GM23338 (cell line): ENCODE data around the gene SKOR1. TPM values are rescaled to one million over a fixed set of nuclear protein-coding genes. Genes with fewer than 3 reads are reported as not detected.
A peak's percentile ranks its signal among the peaks of the same experiment; 100 is the strongest.

ENCODE experiments used
- ATAC-seq: fragments of 200-7000 bp; cut with Tn5 transposase; 3 replicates; pipeline ENCODE4 v1.9.1; 2020
- DNase-seq: peaks from one replicate; pipeline ENCODE4 v3.0.0-alpha.2; 2015; ENCODE audit warnings: low spot score
- H2AFZ ChIP-seq: fragments of 200-600 bp; sonication (generic); 2 replicates; pipeline ENCODE4 v1.8.0; 2016; ENCODE audit warnings: antibody characterized with exemption, mild to moderate bottlenecking, moderate library complexity
- H3F3A ChIP-seq: fragments of 200-600 bp; sonication (generic); replicated peaks from 2 replicates; pipeline ENCODE4 v1.8.0; 2017; ENCODE audit warnings: antibody characterized with exemption, mixed run types, low read depth
- H3K27ac ChIP-seq: fragments of 200-600 bp; sonication (generic); 2 replicates; pipeline ENCODE4 v1.6.1; 2016; ENCODE audit warnings: low read depth
- H3K27me3 ChIP-seq: fragments of 200-600 bp; sonication (generic); 2 replicates; pipeline ENCODE4 v1.8.0; 2016; ENCODE audit warnings: mild to moderate bottlenecking, mixed run types, moderate library complexity; ENCODE audit not compliant: insufficient read depth
- H3K36me3 ChIP-seq: fragments of 200-600 bp; sonication (generic); 2 replicates; pipeline ENCODE4 v1.8.0; 2016; ENCODE audit warnings: mild to moderate bottlenecking; ENCODE audit not compliant: insufficient read depth
- H3K4me1 ChIP-seq: fragments of 200-600 bp; sonication (generic); 2 replicates; pipeline ENCODE4 v1.8.0; 2016; ENCODE audit warnings: mild to moderate bottlenecking, moderate library complexity; ENCODE audit not compliant: insufficient read depth
- H3K4me2 ChIP-seq: fragments of 200-600 bp; sonication (generic); 2 replicates; pipeline ENCODE4 v1.7.1; 2017; ENCODE audit warnings: mixed run types
- H3K4me3 ChIP-seq: fragments of 200-600 bp; sonication (generic); 2 replicates; pipeline ENCODE4 v1.6.1; 2016; ENCODE audit warnings: mixed run types
- H3K79me2 ChIP-seq: fragments of 200-600 bp; sonication (generic); replicated peaks from 2 replicates; pipeline ENCODE4 v1.8.0; 2017; ENCODE audit warnings: mild to moderate bottlenecking; ENCODE audit not compliant: insufficient read depth
- H3K9me2 ChIP-seq: fragments of 200-600 bp; sonication (generic); 2 replicates; pipeline ENCODE4 v1.8.0; 2017; ENCODE audit not compliant: insufficient read depth
- H4K20me1 ChIP-seq: fragments of 200-600 bp; sonication (generic); replicated peaks from 2 replicates; pipeline ENCODE4 v1.8.0; 2017; ENCODE audit warnings: mild to moderate bottlenecking; ENCODE audit not compliant: insufficient read depth
- H3K27ac Mint-ChIP-seq: 2 replicates; pipeline ENCODE4 v1.8.0; 2020; ENCODE audit warnings: inconsistent platforms, mild to moderate bottlenecking, moderate library complexity, mixed read lengths
- H3K27me3 Mint-ChIP-seq: 3 replicates; pipeline ENCODE4 v1.8.0; 2022; ENCODE audit warnings: low read depth, mild to moderate bottlenecking, moderate library complexity, mixed read lengths, inconsistent platforms; ENCODE audit not compliant: insufficient read depth, poor library complexity
- H3K36me3 Mint-ChIP-seq: 3 replicates; pipeline ENCODE4 v1.8.0; 2021; ENCODE audit warnings: low read depth, mild to moderate bottlenecking, inconsistent platforms, moderate library complexity, mixed read lengths
- H3K4me1 Mint-ChIP-seq: 3 replicates; pipeline ENCODE4 v1.8.0; 2020; ENCODE audit warnings: mild to moderate bottlenecking, inconsistent platforms, mixed read lengths
- H3K4me3 Mint-ChIP-seq: 3 replicates; pipeline ENCODE4 v1.8.0; 2021; ENCODE audit warnings: moderate library complexity, mild to moderate bottlenecking, inconsistent platforms, mixed read lengths
- H3K9me3 Mint-ChIP-seq: 3 replicates; pipeline ENCODE4 v1.8.0; 2020; ENCODE audit warnings: moderate library complexity, mild to moderate bottlenecking, inconsistent platforms, mixed read lengths
- CREB1 ChIP-seq: fragments of 250-450 bp; sonication (Bioruptor Pico); IDR thresholded peaks from 2 replicates; pipeline ENCODE4 v1.5.0; 2020; ENCODE audit warnings: low read depth, mild to moderate bottlenecking, moderate library complexity
- CTCF ChIP-seq, 2 experiments: fragments of 200-600 bp in 1 of 2; sonication (generic) in 1 of 2; conservative IDR thresholded peaks; 2 replicates each; pipeline versions ENCODE4 v1.5.1 to v1.6.1; 2016 to 2017; ENCODE audit warnings: antibody characterized with exemption in 2 of 2, low read depth in 2 of 2, mild to moderate bottlenecking in 2 of 2, moderate library complexity in 1 of 2
- ETS1 ChIP-seq: IDR thresholded peaks from 2 replicates; pipeline ENCODE4 v1.6.1; 2016; ENCODE audit warnings: antibody characterized with exemption
- EZH2 ChIP-seq: fragments of 200-600 bp; sonication (generic); IDR thresholded peaks from one replicate; pipeline ENCODE4 v1.8.0; 2017; ENCODE audit warnings: antibody characterized with exemption, mild to moderate bottlenecking, low read depth; ENCODE audit not compliant: unreplicated experiment
- EZH2phosphoT487 ChIP-seq: fragments of 200-600 bp; sonication (generic); IDR thresholded peaks from one replicate; pipeline ENCODE4 v1.8.1; 2018; ENCODE audit warnings: antibody characterized with exemption; ENCODE audit not compliant: unreplicated experiment
- JUNB ChIP-seq: IDR thresholded peaks from one replicate; pipeline ENCODE4 v1.6.1; 2016; ENCODE audit warnings: antibody characterized with exemption; ENCODE audit not compliant: unreplicated experiment
- NANOG ChIP-seq: IDR thresholded peaks from 2 replicates; pipeline ENCODE4 v1.6.1; 2016; ENCODE audit warnings: antibody characterized with exemption, borderline replicate concordance
- POLR2AphosphoS5 ChIP-seq: IDR thresholded peaks from 2 replicates; pipeline ENCODE4 v1.6.1; 2016; ENCODE audit warnings: antibody characterized with exemption, low read depth
- REST ChIP-seq: IDR thresholded peaks from one replicate; pipeline ENCODE4 v1.6.1; 2018; ENCODE audit warnings: antibody characterized with exemption; ENCODE audit not compliant: unreplicated experiment
- STAT1 ChIP-seq: IDR thresholded peaks from one replicate; pipeline ENCODE4 v1.6.1; 2016; ENCODE audit warnings: antibody characterized with exemption; ENCODE audit not compliant: unreplicated experiment
- ZNF114 ChIP-seq: fragments of 250-450 bp; sonication (Bioruptor Pico); IDR thresholded peaks from 2 replicates; pipeline ENCODE4 v1.5.0; 2020; ENCODE audit warnings: mild to moderate bottlenecking, moderate library complexity
- ZNF331 ChIP-seq: fragments of 250-450 bp; sonication (Bioruptor Pico); IDR thresholded peaks from 2 replicates; pipeline ENCODE4 v1.5.0; 2020; ENCODE audit warnings: low read depth, mild to moderate bottlenecking, moderate library complexity
- ZNF462 ChIP-seq: fragments of 250-450 bp; sonication (Bioruptor Pico); IDR thresholded peaks from 2 replicates; pipeline ENCODE4 v1.5.0; 2020; ENCODE audit warnings: mild to moderate bottlenecking, moderate library complexity
- polyA plus RNA-seq: library from polyadenylated mRNA; unstranded; fragments of >200 nt; fragmentation: Nextera tagmentation; extraction: Ambion mirVana; gene quantifications from 2 replicates; pipeline ENCODE4 v1.2.1, GENCODE V29; 2016
- total RNA-seq: library from RNA; depleted of rRNA; stranded (reverse); fragments of >200 nt; shearing (Covaris generic); gene quantifications from 2 replicates; pipeline ENCODE4 v1.2.3, GENCODE V29; 2014

The SKOR1 gene
- total and polyA plus RNA-seq, 2 experiments from 2014 or later = 0.17 TPM; not detected in 1

GRCh38 chr15:67832897-67833709 lies 7.8 kb downstream of the SKOR1 start:
- peaks cover 8% of the 10 kb centered on the region; the same call in 1 of the 2 replicates for H4K20me1 ChIP-seq
- Mint-ChIP-seq H3K27me3 (peaks cover 99% of the 10 kb centered on the region), H3K4me3 (peak overlapping the region; percentile 67), H3K27ac (no peak overlapping the region), H3K36me3 (no peaks in the 10 kb centered on the region), H3K4me1 (peaks cover 48% of the 10 kb centered on the region), H3K9me3 (peaks cover 7% of the 10 kb centered on the region; the same call in 1 of the 3 replicates)
- H3F3A ChIP-seq = peaks cover 29% of the 10 kb centered on the region
- H3K4me1 ChIP-seq = peaks cover 48% of the 10 kb centered on the region
- H3K9me2 ChIP-seq = no peaks in the 10 kb centered on the region
- no peaks in the 10 kb centered on the region for H3K79me2 ChIP-seq
- peak overlapping the region; percentile 71 for H3K4me3 ChIP-seq
- no peaks in the 10 kb centered on the region for H3K36me3 ChIP-seq
- no peak overlapping the region for H3K27ac ChIP-seq
- H2AFZ ChIP-seq = 0 out of 2 replicates have a peak overlapping the region, but pooled peaks have one; percentile 39
- peaks cover 100% of the 10 kb centered on the region for H3K27me3 ChIP-seq
- ATAC-seq (peak; percentile 6), DNase-seq (peak; percentile 84)
- TF ChIP-seq ETS1 (no peak), NANOG (no peak), EZH2 (peak; percentile 71), ZNF331 (CRISPR knock-in tag) (no peak), CTCF (conservative IDR thresholded peaks at IDR 0.05; ENCODE audit: low read depth in 2 of 2) (no peak), POLR2AphosphoS5 (no peak), ZNF462 (CRISPR knock-in tag) (no peak), REST (no peak), EZH2phosphoT487 (peak; percentile 77), STAT1 (no peak), ZNF114 (CRISPR knock-in tag) (no peak), JUNB (no peak), CREB1 (no peak)
- peak overlapping the region; percentile 67 for H3K4me2 ChIP-seq
